Fibroblast of skin of left quadriceps (primary cell): ENCODE measurements around the gene BCKDK.

Experiments
- DNase-seq, 2 experiments: peaks; one replicate each; pipeline ENCODE4 v3.0.0-alpha.2; 2013; ENCODE audit warnings: low read depth in 2 of 2

BCKDK gene

GRCh38 chr16:31080035-31080629 lies 28.1 kb upstream of the BCKDK start:
- no peak for DNase-seq

DNA sequence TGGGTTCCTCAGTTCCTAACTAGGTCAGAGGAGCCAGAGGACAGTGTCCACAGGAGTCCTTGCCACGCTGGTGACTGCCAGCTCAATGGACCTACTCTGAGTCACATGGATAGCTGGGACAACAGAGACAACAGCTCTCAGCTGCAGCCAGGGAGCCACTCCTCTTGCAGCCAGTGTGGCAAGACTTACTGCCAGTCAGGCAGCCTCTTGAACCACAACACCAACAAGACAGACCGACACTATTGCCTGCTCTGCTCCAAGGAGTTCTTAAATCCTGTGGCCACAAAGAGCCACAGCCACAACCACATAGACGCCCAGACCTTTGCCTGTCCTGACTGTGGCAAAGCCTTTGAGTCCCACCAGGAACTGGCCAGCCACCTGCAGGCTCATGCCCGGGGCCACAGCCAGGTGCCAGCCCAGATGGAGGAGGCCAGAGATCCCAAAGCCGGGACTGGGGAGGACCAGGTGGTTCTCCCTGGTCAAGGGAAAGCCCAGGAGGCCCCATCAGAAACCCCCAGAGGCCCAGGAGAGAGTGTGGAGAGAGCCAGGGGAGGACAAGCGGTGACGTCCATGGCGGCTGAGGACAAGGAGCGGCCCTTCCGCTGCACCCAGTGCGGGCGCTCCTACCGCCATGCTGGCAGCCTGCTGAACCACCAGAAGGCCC lies 27.3 kb upstream of the BCKDK start:
- DNase-seq: no peak

GRCh38 chr16:31081428-31082351 lies 26.5 kb upstream of the BCKDK start:
- no peak for DNase-seq

DNA sequence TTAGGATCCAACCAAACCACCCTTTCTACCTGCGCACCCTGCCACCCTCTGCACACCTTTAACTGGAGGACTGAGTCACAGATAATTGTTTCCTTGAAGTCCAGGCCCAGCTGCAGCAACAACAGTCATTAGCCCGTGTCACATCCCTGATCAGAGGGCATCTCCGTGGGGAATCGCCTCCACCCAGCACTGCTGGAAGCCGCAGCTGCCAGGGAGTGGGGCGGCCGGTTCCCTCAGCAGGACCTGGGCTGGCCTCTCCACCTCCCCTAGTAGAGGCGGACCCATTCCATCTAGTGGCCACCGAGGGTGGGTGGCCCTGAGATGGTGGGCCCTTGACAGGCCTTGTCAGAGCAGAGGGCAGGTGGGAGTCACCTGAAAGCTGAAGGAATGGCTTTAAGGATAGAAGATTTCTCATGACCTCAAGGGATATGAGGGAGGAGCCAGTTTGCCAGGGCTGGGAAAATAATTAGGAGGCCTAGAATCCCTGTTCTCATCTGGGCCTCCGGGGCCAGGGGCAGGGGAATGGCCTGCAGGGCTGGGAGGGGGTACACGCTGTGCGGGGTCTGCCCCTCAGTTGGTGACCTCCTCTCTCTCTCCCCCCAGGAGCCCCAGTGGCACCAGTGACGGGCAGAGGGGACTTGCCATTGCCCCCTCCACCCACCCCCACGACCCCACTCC lies 25.7 kb upstream of the BCKDK start:
- DNase-seq: no peak

DNA sequence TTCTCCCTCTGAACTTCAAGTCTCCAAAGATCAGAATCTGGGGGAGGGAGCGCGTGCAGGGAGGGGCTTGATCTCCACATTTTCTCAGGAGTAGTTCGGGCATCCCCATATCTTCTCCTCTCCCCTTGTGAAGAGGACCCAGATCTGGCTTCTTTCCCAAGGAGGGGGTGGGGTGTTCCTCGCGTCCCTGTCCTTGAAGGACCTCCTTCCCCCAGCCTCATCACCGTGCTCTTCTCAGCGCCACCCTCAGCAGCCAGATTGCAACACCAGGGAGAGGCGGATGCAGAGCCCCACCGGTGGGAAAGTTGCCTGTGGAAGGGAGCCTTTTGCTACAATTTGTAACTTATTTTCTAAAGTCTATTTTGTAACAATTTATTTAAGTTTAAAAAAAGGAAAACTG lies 25.1 kb upstream of the BCKDK start:
- no peak for DNase-seq

GRCh38 chr16:31083556-31083955 lies 24.6 kb upstream of the BCKDK start:
- DNase-seq: no peak

DNA sequence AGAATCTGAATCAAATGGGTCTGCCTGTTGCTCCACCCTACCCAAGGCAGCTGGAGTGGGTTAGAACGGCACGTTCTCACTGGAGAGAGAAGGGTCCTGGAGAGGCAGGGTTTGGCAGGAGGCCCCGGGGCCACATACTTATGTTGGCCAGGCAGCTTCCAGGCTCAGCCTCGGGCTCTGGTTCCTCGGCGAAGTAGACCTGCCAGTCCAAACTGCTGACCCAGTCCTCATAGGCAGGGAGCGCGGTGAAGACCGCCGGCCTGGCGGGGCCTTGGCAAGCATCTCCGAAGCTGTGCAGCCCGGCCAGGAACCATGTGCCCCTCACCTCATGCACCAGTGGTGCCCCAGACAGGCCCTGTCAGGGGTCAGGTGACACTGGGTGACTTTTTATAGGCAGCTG lies 24.2 kb upstream of the BCKDK start:
- DNase-seq: no peak

DNA sequence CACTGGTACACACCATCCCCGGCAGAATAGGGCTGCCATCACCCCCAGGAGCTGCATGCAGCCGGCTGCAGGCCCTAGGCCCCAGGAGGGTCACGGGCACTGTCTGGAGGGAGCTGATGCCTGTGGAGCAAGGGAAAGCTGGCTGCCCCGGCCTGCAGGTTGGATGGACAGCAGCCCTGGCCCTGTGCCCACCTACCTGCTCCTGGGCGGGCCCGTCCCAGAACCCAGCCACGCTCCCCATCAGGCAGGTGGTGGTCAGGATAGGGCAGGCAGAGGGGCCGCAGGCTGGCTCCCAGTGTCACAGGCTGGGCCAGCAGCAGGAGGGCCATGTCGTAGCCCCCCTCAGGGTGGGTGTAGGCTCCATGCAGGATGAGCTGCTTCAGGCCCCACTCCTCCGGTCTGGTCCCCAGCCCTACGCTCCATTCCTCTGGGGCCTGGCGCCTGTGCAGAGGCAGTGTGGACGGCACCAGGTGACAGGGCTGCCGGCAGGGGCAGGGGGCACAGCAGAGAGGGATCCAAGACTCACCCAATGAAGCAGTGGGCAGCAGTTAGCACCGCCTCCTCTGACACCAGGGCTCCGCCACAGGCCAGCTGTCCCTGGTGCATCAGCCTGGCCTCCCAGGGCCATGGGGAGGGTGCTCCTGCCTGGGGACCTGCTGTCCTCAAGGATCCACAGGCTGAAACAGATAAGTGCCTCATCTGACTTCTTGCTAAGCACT lies 23.4 kb upstream of the BCKDK start:
- no peak for DNase-seq

DNA sequence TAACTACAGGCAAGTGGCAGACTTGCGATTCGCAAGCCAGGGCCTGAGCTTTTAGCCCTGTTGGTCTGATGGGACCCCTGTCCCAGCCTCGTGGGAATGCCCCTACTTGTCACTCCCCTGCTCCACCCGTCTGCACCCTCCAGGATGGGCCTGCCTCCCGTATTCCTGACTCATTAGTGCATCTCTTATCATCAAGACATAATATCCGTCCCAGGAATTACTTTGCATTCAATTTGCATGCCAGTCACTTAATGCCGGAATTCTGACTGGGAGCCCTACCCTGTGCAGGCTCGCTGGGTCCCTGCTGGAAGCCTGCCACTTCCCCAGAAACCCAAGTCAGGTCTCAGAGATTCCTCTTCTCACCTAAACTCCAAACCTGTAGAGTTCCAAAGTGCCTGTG lies 22.8 kb upstream of the BCKDK start:
- DNase-seq: no peak

- no peak for DNase-seq
Observed at GRCh38 chr16:31085873-31086628, 22.1 kb upstream of the BCKDK start.

GRCh38 chr16:31086629-31086906 lies 21.6 kb upstream of the BCKDK start:
- DNase-seq: no peak

- no peak for DNase-seq
Observed at GRCh38 chr16:31087481-31087880, 20.7 kb upstream of the BCKDK start.

DNA sequence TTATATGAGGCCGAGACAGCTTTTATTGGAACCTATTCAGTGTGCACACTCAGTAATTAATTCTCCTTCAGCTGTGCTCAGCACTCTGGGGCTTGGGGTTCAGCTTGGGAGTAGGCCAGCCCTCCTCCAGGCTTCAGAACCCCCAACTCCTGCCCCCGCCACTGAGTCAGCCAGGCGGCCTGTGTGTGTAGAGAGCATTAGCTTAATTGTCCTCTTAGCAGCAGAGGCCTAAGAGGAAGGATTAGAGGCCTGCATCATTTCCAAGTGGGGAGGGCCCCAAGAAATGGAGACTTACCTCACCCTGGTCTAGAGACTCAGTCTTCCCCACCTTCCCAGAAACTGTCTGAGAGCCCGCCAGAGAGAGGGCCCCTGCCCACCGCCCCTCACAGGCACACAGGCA lies 20.2 kb upstream of the BCKDK start:
- DNase-seq: no peak

GRCh38 chr16:31088459-31089183 lies 19.6 kb upstream of the BCKDK start, which contains the start of gene PRSS53:
Gene PRSS53, minus strand, starts transcription at chr16:31088943. Its CDS starts 134 bp downstream, at chr16:31088809.
- no peak for DNase-seq

DNA sequence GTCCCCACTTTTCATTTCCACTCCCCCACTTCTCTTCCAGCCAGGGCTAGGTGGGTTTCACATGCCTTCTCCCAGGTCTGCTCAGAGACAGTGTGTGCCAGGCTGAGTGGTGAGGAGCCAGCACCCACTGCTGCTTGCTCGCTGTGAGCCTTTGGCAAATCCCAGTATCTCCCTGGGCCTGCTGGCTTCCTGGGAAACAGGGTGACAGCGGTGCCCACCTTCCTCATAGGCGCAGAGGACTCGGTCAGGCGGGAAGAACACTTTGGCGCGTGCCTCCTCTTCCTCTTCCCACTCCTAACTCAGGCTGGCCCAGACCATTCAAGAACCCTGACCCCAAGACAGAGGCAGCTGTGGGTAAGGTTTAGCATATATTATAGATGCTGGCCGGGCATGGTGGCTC lies 19.0 kb upstream of the BCKDK start:
- DNase-seq: no peak

DNA sequence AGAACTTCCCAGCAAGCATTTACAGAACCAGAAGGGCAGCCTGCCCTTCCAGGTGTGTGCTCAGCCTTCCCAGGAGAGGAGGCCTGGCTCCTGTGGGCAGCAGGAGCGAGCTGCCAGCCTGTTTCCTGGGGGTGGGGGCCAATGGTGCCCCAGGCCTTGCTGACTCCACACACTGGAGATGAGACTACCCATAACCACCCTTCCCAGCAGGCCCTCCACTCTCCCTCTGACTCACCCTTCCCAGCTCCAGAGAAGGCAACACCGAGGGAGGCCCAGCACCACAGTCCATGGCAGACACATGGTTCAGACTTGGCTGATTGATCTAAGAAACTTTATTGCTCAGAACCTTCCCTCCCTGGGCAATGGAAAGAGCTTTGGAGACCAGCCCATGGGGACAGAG lies 17.6 kb upstream of the BCKDK start:
- no peak for DNase-seq

DNA sequence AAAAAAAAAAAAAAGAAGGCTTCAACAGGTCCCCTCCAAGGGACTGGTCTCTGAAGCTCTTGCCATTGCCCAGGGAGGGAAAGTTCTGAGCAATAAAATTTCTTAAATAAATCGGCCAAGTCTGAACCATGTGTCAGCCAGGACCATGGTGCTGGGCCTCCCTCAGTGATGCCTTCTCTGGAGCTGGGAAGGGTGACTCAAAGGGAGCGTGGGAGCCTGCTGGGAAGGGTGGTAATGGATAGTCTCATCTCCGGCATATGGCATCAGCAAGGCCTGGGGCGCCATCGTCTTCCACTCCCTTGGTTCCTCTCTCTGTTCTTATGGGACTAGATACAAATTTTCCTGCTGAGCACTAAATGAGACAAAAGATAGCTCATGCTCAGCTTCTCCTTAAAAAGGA lies 15.9 kb upstream of the BCKDK start:
- DNase-seq: no peak

GRCh38 chr16:31093132-31093703 lies 15.0 kb upstream of the BCKDK start:
- no peak for DNase-seq

GRCh38 chr16:31094088-31094423 lies 14.1 kb upstream of the BCKDK start:
- no peak for DNase-seq
